H1 (cell line): ENCODE data around the gene SPCS3. TPM values are rescaled to one million over a fixed set of nuclear protein-coding genes. Genes with fewer than 3 reads are reported as not detected.

Source experiments
- CTCF ChIA-PET: fragments of 300-600 bp; sonication (Branson Sonifier 250); formaldehyde crosslinking; loops from one replicate; lab custom pipeline; 2021; ENCODE audit not compliant: partially characterized antibody; lab: Charles Lee
- POLR2A ChIA-PET: fragments of 300-600 bp; sonication (Branson Sonifier 250); formaldehyde crosslinking; loops from one replicate; lab custom pipeline; 2021; ENCODE audit warnings: inconsistent platforms; ENCODE audit not compliant: partially characterized antibody; lab: Charles Lee
- DNase-seq, 2 experiments: peaks; one replicate each; pipeline versions ENCODE4 v3.0.0 to v3.0.0-alpha.2; 2010 to 2022; ENCODE audit warnings: low spot score in 2 of 2, low read depth in 1 of 2, mixed read lengths in 1 of 2
- FAIRE-seq: peaks from 2 replicates; lab custom pipeline; 2011; peaks lifted over from hg19 to GRCh38; lab: Jason Lieb, UNC
- H2AFZ ChIP-seq: 2 replicates; pipeline ENCODE4 v1.8.1; 2012; ENCODE audit warnings: low read length, inconsistent platforms
- H2AK5ac ChIP-seq: 2 replicates; pipeline ENCODE4 v1.6.1; 2013; ENCODE audit warnings: low read depth, low read length
- H2BK120ac ChIP-seq: replicated peaks from 2 replicates; pipeline ENCODE3; 2013; ENCODE audit warnings: low read depth, low read length, inconsistent platforms
- H2BK12ac ChIP-seq: 2 replicates; pipeline ENCODE4 v1.6.1; 2013; ENCODE audit warnings: low read depth, low read length
- H2BK15ac ChIP-seq: 2 replicates; pipeline ENCODE4 v1.6.1; 2013; ENCODE audit warnings: low read length
- H2BK20ac ChIP-seq: 2 replicates; pipeline ENCODE4 v1.6.1; 2013; ENCODE audit warnings: low read length
- H2BK5ac ChIP-seq: 2 replicates; pipeline ENCODE4 v1.6.1; 2013; ENCODE audit warnings: low read depth, low read length
- H3K14ac ChIP-seq: 2 replicates; pipeline ENCODE4 v1.6.1; 2013; ENCODE audit warnings: inconsistent platforms; ENCODE audit not compliant: insufficient read length
- H3K18ac ChIP-seq: 2 replicates; pipeline ENCODE4 v1.6.1; 2013; ENCODE audit warnings: low read length; ENCODE audit errors: extremely low read depth
- H3K23ac ChIP-seq: 2 replicates; pipeline ENCODE4 v1.6.1; 2013; ENCODE audit warnings: inconsistent platforms; ENCODE audit not compliant: insufficient read length
- H3K23me2 ChIP-seq: 2 replicates; pipeline ENCODE4 v1.6.1; 2013; ENCODE audit warnings: low read depth, low read length
- H3K27ac ChIP-seq: 2 replicates; pipeline ENCODE4 v1.6.1; 2011; ENCODE audit warnings: low read depth, low read length, inconsistent platforms
- H3K27me3 ChIP-seq, 4 experiments: replicated peaks in 1 of 4; 1 replicate in 1 of 4; 2 replicates in 3 of 4; pipeline versions ENCODE4 v1.6.1 to v1.8.1; 2011 to 2013; ENCODE audit warnings: low read length in 3 of 4, mild to moderate bottlenecking in 3 of 4, inconsistent platforms in 2 of 4, mixed read lengths in 2 of 4, moderate library complexity in 1 of 4; ENCODE audit not compliant: control insufficient read depth in 3 of 4, insufficient read depth in 3 of 4; ENCODE audit errors: extremely low read depth in 1 of 4
- H3K36me3 ChIP-seq, 4 experiments: 2 replicates each; pipeline versions ENCODE4 v1.6.1 to v1.8.1; 2011 to 2013; ENCODE audit warnings: mild to moderate bottlenecking in 4 of 4, low read length in 3 of 4, moderate library complexity in 2 of 4, control low read depth in 1 of 4, inconsistent platforms in 1 of 4; ENCODE audit not compliant: insufficient read depth in 4 of 4, control insufficient read depth in 2 of 4
- H3K4ac ChIP-seq: replicated peaks from 2 replicates; pipeline ENCODE3; 2013; ENCODE audit warnings: low read length, low read depth, mixed read lengths, inconsistent platforms; ENCODE audit not compliant: insufficient read length
- H3K4me1 ChIP-seq, 4 experiments: replicated peaks in 1 of 4; 1 replicate in 1 of 4; 2 replicates in 3 of 4; pipeline versions ENCODE4 v1.6.1 to v1.8.1; 2011 to 2013; ENCODE audit warnings: low read length in 3 of 4, inconsistent platforms in 2 of 4, mixed read lengths in 1 of 4; ENCODE audit not compliant: insufficient read depth in 4 of 4, control insufficient read depth in 3 of 4
- H3K4me2 ChIP-seq, 2 experiments: 2 replicates each; pipeline versions ENCODE4 v1.6.1 to v1.8.1; 2011 to 2013; ENCODE audit warnings: low read depth in 2 of 2, low read length in 2 of 2, control low read depth in 1 of 2, inconsistent platforms in 1 of 2, mild to moderate bottlenecking in 1 of 2; ENCODE audit not compliant: insufficient read depth in 1 of 2
- H3K4me3 ChIP-seq, 4 experiments: fragments of 200-600, 300-600 bp in 1 of 4; sonication (generic), shearing (Covaris generic), sonication (Bioruptor Twin) in 1 of 4; 2 replicates each; pipeline versions ENCODE4 v1.5.1 to v1.8.1; 2011 to 2016; ENCODE audit warnings: low read length in 4 of 4, low read depth in 3 of 4, control low read depth in 2 of 4, inconsistent platforms in 2 of 4, mild to moderate bottlenecking in 2 of 4, mixed read lengths in 1 of 4, moderate library complexity in 1 of 4; ENCODE audit not compliant: insufficient read depth in 2 of 4; ENCODE audit errors: extremely low read depth in 1 of 4
- H3K56ac ChIP-seq: replicated peaks from 2 replicates; pipeline ENCODE3; 2013; ENCODE audit warnings: low read depth, mild to moderate bottlenecking, mixed read lengths, low read length, inconsistent platforms; ENCODE audit not compliant: insufficient read length
- H3K79me1 ChIP-seq: 2 replicates; pipeline ENCODE4 v1.6.1; 2013; ENCODE audit warnings: low read depth, low read length, control low read depth
- H3K79me2 ChIP-seq, 2 experiments: 2 replicates each; pipeline versions ENCODE4 v1.6.1 to v1.8.1; 2012 to 2013; ENCODE audit warnings: low read length in 2 of 2, mild to moderate bottlenecking in 2 of 2, inconsistent platforms in 1 of 2; ENCODE audit not compliant: insufficient read depth in 2 of 2, control insufficient read depth in 1 of 2
- H3K9ac ChIP-seq, 4 experiments: replicated peaks in 1 of 4; 1 replicate in 1 of 4; 2 replicates in 3 of 4; pipeline versions ENCODE4 v1.6.1 to v1.8.1; 2011 to 2013; ENCODE audit warnings: low read depth in 3 of 4, low read length in 3 of 4, control low read depth in 2 of 4, mild to moderate bottlenecking in 2 of 4, moderate library complexity in 2 of 4, inconsistent platforms in 1 of 4; ENCODE audit errors: extremely low read depth in 1 of 4
- H3K9me3 ChIP-seq, 2 experiments: 2 replicates each; pipeline versions ENCODE4 v1.6.1 to v1.8.1; 2012 to 2013; ENCODE audit warnings: mild to moderate bottlenecking in 2 of 2, moderate library complexity in 2 of 2, control low read depth in 1 of 2, inconsistent platforms in 1 of 2, low read depth in 1 of 2, low read length in 1 of 2, mixed read lengths in 1 of 2; ENCODE audit not compliant: insufficient read depth in 2 of 2
- H4K20me1 ChIP-seq, 2 experiments: replicated peaks in 1 of 2; 2 replicates each; pipeline versions ENCODE3 to v1.8.1; 2011 to 2013; ENCODE audit warnings: inconsistent platforms in 2 of 2, low read length in 2 of 2, mild to moderate bottlenecking in 1 of 2; ENCODE audit not compliant: insufficient read depth in 2 of 2, control insufficient read depth in 1 of 2
- H4K5ac ChIP-seq: 2 replicates; pipeline ENCODE4 v1.6.1; 2013; ENCODE audit warnings: low read length, low read depth, mixed read lengths, inconsistent platforms; ENCODE audit not compliant: insufficient read length
- H4K8ac ChIP-seq: 2 replicates; pipeline ENCODE4 v1.8.0; 2013; ENCODE audit warnings: mild to moderate bottlenecking, moderate library complexity, low read length, inconsistent platforms; ENCODE audit not compliant: insufficient read depth; ENCODE audit errors: extremely low read depth
- H4K91ac ChIP-seq: replicated peaks from 2 replicates; pipeline ENCODE3; 2013; ENCODE audit warnings: low read length, mixed read lengths, inconsistent platforms; ENCODE audit not compliant: insufficient read length
- BRCA1 ChIP-seq: IDR thresholded peaks from 2 replicates; pipeline ENCODE4 v1.6.1; 2012; ENCODE audit warnings: low read depth, low read length, improper control_type of control experiment
- WGBS, 2 experiments: shearing (Covaris generic) in 1 of 2; methylation state at CpG; one replicate each; pipeline versions ENCODE4 v1.1.6 to v1.1.7; 2013 to 2015; ENCODE audit warnings: low lambda C conversion rate in 2 of 2, mixed read lengths in 2 of 2, inconsistent platforms in 1 of 2, low coverage in 1 of 2, missing lambda C conversion rate in 1 of 2; ENCODE audit not compliant: insufficient replicate concordance in 2 of 2, insufficient coverage in 1 of 2, insufficient read length in 1 of 2; ENCODE audit errors: extremely low coverage in 1 of 2, missing lambda C conversion rate in 1 of 2; 5-methylcytosine and 5-hydroxymethylcytosine counted together
- polyA plus RNA-seq, 7 experiments: library from polyadenylated mRNA; depleted of rRNA in 3 of 7; stranded (reverse) in 5 of 7; unstranded in 2 of 7; fragments of >200 nt in 5 of 7; fragments of 200-250 nt in 2 of 7; gene quantifications; 1 replicate in 5 of 7; 2 replicates in 1 of 7; 4 replicates in 1 of 7; pipeline versions ENCODE4 v1.2.1 to v1.2.3, GENCODE V29; 2011 to 2013; ENCODE audit warnings: missing spikeins in 2 of 7, mixed read lengths in 2 of 7
- total RNA-seq: library from RNA; stranded (reverse); fragmentation: NEBNext Ultra II Directional; extraction: Animal tissue kit (Norgen Biotek cat#: 25700); gene quantifications from 2 replicates; pipeline ENCODE4 v1.2.1, GENCODE V29; 2021

The SPCS3 gene
- total and polyA plus RNA-seq, 2 of the 8 experiments (the other 6 are each of a cell fraction or from before 2014, with no cell fraction given), result 18.4 to 117 TPM

GRCh38 chr4:176357359-176358082, 37.8 kb downstream of the SPCS3 start:
- Histone ChIP-seq H4K91ac (no peak overlapping the region), H2BK20ac (peak overlapping the region; percentile 3; the same call in 1 of the 2 replicates), H3K4ac (no peak overlapping the region), H2BK5ac (0 out of 2 replicates have a peak overlapping the region, but pooled peaks have one; percentile 10), H2AFZ (0 out of 2 replicates have a peak overlapping the region, but pooled peaks have one; percentile 33), H3K56ac (no peak overlapping the region), H4K8ac (no peak overlapping the region), H3K36me3 (peaks cover 0 to 6% (median 2%) of the 10 kb centered on the region in 4 experiments; a peak in 1 of 8 replicates), H2AK5ac (0 out of 2 replicates have a peak overlapping the region, but pooled peaks have one; percentile 8), H3K4me3 (no peak overlapping the region), H3K79me2 (no peaks in the 10 kb centered on the region), H4K5ac (no peak overlapping the region), H3K4me1 (peaks cover 4 to 10% (median 7%) of the 10 kb centered on the region in 4 experiments; a peak in 4 of 7 replicates), H3K23ac (no peak overlapping the region), H2BK120ac (peak overlapping the region; percentile 6), H2BK15ac (no peak overlapping the region), H3K9me3 (peaks cover 12 to 23% of the 10 kb centered on the region in 2 experiments), H3K27me3 (no peaks in the 10 kb centered on the region), H3K18ac (no peak overlapping the region; the same call in none of the 2 replicates), H3K23me2 (no peaks in the 10 kb centered on the region), H3K79me1 (no peaks in the 10 kb centered on the region), H3K14ac (no peak overlapping the region), H3K4me2 (peak overlapping the region; percentile 3 to 28; a peak in 3 of 4 replicates), H4K20me1 (no peaks in the 10 kb centered on the region), H3K9ac (no peak overlapping the region), H3K27ac (no peak overlapping the region), H2BK12ac (peak overlapping the region; percentile 0; the same call in 1 of the 2 replicates)
- CTCF ChIA-PET, result interaction anchor here (0.6 to 1.7 kb wide), 7 partner anchors 17 to 1913 kb away, joined by 3 to 5 read pairs (median 3); no protein-coding TSS in a partner anchor
- POLR2A ChIA-PET, result no interaction called here
- FAIRE-seq, result peak; percentile 28
- no peak for DNase-seq
- 82% methylated on average over 4 of the region's 4 CpGs; no CpG with 5 or more reads in 1 of the 2 experiments for WGBS, 2 experiments
- no peak for TF ChIP-seq BRCA1
